Fibroblast of skin of back (primary cell): Measurements from ENCODE around the gene BAG3.
"Not testable (repeated sequence)": the region's sequence is repeated elsewhere in the genome, so short reads cannot be mapped to it uniquely, and the experiment has no call there.

ENCODE experiments used
- DNase-seq: peaks from one replicate; pipeline ENCODE4 v3.0.0-alpha.2; 2013

Gene BAG3

GRCh38 chr10:119694608-119695007, 43.4 kb downstream of the BAG3 start:
- DNase-seq = no peak

GRCh38 chr10:119700321-119700954, 49.3 kb downstream of the BAG3 start:
- DNase-seq = no peak

DNA sequence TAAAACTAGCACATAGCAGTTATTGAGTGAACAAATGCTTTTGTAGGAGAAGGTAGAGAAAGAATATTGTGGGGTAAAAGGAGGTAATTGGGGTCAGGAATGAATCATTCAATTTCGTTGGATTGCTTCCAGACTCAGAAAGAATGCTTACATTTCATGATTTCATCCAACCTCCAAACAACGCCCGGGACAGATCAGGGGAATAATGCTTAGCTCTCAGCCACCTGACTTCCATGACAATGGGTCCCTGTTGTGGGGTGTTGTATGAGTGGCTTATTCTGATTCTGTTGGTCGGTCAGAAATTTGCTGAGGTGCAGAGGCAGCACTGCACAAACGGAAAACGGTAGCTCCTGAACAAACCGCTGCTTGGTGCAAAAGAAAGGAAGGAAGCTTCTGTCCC, 50.7 kb downstream of the BAG3 start:
- peak; percentile 47 for DNase-seq

DNA sequence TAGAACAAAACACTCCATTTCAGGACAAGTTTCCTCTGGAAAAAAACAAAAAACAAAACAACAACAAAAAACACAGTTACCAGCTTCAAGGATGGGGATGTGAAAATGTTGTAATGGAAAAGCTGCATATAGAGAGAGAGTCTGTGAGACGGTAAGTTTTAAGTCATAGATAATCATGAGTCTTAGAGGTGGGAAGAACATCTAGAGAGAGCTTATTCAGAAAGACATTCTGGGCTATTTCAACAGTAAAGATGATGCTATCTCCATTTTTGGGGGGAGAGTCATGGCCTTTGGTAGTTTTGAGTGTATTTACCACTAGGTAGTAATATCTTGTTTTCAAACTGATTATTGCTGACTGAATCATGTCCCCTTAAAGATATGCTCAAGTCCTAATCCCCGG, 51.4 kb downstream of the BAG3 start:
- DNase-seq = no peak

GRCh38 chr10:119703903-119704508, 52.8 kb downstream of the BAG3 start:
- no peak for DNase-seq

- DNase-seq = no peak
Measured at GRCh38 chr10:119705434-119705831, 54.3 kb downstream of the BAG3 start.

DNA sequence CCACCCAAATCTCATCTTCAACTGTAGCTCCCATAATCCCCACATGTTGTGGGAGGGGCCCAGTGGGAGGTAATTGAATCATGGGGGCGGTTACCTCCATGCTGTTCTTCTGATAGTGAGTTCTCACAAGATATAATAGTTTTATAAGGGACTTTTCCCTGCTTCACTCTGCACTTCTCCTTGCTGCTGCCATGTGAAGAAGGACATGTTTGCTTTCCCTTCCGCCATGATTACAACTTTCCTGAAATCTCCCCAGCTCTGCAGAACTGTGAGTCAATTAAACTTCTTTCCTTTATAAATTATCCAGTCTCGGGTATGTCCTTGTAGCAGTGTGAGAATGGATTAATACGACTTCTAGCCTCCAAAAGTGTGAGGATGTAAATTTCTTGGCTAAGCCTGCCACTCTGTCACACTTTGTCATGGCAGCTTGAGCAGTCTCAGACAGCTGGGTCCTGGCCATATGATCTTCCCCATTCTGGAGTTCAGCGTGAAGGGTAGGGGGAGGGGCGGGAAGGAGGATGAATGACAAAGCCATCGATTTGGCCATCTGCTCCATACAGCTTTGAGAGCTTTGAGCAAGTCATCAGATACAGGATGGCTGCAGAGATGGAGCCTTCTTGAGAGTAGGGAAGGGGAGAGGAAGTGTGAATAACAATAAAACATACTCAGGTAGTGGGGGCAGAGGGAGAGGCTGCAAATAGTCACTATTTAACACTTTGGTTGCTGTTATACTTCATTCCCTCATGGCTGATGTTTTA, 55.5 kb downstream of the BAG3 start:
- no peak for DNase-seq

DNA sequence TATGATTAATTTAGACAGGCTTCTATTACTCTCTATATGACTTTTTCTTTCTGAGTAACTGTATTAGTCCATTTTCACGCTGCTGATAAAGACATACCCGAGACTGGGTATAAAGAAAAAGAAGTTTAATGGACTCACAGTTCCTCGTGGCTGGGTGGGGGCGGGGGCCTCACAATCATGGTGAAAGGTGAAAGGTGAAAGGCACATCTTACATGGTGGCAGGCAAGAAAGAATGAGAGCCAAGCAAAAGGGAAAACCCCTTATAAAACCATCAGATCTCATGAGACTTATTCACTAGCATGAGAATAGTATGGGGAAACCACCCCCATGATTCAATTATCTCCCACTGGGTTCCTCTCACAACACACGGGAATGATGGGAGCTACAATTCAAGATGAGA, 56.2 kb downstream of the BAG3 start:
- DNase-seq = not testable (repeated sequence)

- DNase-seq = not testable (repeated sequence)
Measured at GRCh38 chr10:119710935-119711334, 59.8 kb downstream of the BAG3 start.

GRCh38 chr10:119713744-119714483, 62.7 kb downstream of the BAG3 start:
- no peak for DNase-seq

GRCh38 chr10:119714484-119714816, 63.3 kb downstream of the BAG3 start:
- DNase-seq = no peak

GRCh38 chr10:119715628-119716505, 64.7 kb downstream of the BAG3 start:
- DNase-seq = no peak

- DNase-seq = no peak
Measured at GRCh38 chr10:119723161-119723560, 72.0 kb downstream of the BAG3 start.

DNA sequence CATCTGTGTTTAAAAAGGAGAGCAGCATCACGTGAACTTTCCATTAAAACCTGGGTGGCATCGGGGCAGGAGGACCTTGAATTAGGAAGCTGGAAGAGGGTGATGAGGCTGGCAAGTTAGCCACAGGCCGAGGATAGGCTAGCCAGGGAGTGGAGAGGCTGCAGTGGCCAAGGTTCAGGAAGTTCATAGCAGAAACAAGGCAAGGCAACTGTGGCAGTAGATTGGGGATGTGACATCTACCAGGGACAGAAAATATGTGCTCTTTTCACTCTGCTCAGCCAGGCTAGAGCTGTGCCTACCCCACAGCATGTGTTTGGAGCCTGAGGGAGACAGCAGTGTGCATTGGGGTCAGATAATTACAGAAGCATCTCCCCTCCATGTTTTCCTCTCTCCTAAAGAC, 72.4 kb downstream of the BAG3 start:
- DNase-seq = no peak

DNA sequence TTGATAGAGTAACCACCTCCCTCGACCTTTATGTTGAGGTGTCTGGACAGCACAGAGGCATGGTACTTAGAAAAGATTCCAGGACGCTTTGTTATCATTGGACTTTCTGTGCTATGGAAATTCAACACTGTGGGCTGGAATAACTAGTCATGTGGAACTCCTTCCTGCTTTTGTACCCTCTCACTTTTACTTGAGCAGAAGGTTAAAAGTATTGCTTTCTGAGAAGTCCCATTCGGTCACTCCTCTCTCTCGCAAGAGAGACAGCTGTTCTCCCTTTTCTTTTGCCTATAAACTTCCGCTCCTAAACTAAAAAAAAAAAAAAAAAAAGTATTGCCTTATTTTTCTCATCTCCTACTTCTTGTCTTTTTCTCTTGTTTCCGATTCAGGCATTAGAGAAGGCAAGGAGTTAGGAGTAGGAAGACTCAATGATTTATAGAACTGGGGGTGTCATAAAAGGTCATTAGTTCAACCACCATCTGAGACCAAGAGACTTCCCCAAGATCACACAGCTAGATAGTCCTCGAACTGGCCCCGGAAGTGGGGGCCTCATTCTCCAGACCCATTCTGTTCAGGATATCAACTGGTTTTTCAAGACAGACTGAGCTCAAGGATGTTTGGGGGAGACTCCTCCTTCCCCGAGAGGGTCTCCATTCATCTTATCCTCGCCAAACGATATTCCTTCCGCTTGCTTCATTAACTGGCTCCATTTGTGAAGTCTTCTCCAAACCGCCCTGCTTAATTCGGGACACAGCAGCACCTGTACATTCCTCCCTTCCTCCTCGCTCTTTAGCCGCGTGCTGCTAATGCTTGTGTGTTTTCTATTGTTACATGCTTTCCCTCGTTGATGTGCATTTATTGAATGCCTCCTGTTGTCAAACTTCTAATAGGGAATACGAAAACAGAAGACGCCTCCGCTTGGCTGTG, 73.7 kb downstream of the BAG3 start:
- peak; percentile 14 for DNase-seq

GRCh38 chr10:119725517-119725827, 74.3 kb downstream of the BAG3 start:
- DNase-seq = no peak

DNA sequence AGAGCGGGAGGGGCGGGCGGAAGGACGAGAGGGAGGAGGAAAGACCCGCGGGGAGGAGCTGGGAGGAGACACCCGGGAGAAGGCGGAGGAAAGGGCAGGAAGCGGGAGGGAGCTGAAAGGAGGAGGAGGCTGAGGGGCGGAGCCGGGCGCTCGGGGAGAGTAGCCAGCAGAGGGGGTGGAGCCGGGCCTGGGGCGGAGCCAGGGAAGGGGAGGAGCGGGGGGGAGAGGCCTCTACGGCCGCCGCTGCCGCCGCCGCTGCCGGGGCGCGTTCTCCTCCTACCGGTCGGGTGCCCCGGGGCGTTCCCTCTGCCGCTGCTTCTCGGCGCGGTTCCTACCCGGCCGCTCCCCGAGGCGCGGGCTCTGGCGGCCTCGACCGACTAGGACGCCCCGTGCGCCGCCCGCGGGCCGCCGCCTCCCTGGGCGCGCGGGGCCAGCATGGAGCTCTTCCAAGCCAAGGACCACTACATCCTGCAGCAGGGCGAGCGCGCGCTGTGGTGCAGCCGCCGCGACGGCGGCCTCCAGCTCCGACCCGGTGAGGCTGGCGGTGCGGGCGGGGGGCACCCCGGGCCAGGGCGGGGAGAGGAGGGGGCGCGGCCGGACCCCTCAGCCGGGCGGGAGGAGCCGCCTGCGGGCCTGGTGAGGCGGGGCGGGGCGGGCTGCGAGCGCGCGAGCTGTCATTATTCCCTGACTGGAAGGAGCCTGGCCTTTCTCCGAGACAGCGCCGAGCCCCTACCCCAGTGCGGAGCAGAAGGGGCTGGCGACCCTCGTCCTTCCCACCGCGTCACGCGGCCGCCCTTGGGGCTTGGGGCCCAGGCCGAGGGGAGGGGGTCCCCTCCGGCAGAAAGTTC, 74.9 kb downstream of the BAG3 start, which contains the start of gene INPP5F:
INPP5F (plus strand) TSS at position 223 of the 848 bp plus-strand sequence; CDS start at position 436, 213 bp downstream.
- peak; percentile 98 for DNase-seq

GRCh38 chr10:119726676-119727261, 75.6 kb downstream of the BAG3 start:
- no peak for DNase-seq
